GM12892 (cell line): ENCODE results near the gene SEPTIN7.

Source experiments
- DNase-seq: peaks from one replicate; pipeline ENCODE4 v3.0.0; 2011; ENCODE audit not compliant: insufficient read length
- FAIRE-seq: peaks from 2 replicates; lab custom pipeline; 2011; peaks lifted over from hg19 to GRCh38; lab: Jason Lieb, UNC
- POLR2A ChIP-seq: IDR thresholded peaks from 2 replicates; pipeline ENCODE4 v1.6.1; 2011; ENCODE audit warnings: low read depth, low read length, control low read depth
- POLR2AphosphoS5 ChIP-seq: IDR thresholded peaks from 2 replicates; pipeline ENCODE4 v1.6.1; 2011; ENCODE audit warnings: low read depth, low read length, control low read depth
- TAF1 ChIP-seq: IDR thresholded peaks from 2 replicates; pipeline ENCODE4 v1.6.1; 2011; ENCODE audit warnings: low read depth, mild to moderate bottlenecking, control low read depth, low read length, borderline replicate concordance

The SEPTIN7 gene

GRCh38 chr7:35768346-35768745 is 32.5 kb upstream of the SEPTIN7 start:
- FAIRE-seq (no peak), DNase-seq (no peak)
- no peak for TF ChIP-seq TAF1
- TF ChIP-seq POLR2A: no peak
- TF ChIP-seq POLR2AphosphoS5: no peak

GRCh38 chr7:35771776-35772175 is 29.1 kb upstream of the SEPTIN7 start:
- DNase-seq (no peak), FAIRE-seq (no peak)
- TF ChIP-seq POLR2AphosphoS5: no peak
- no peak for TF ChIP-seq POLR2A
- no peak for TF ChIP-seq TAF1

- no peak for DNase-seq
- TF ChIP-seq POLR2A: no peak
- no peak for FAIRE-seq
Measured at GRCh38 chr7:35773994-35774393, 26.9 kb upstream of the SEPTIN7 start.

GRCh38 chr7:35776686-35777085 is 24.2 kb upstream of the SEPTIN7 start:
- no peak for FAIRE-seq

GRCh38 chr7:35777121-35777520 is 23.7 kb upstream of the SEPTIN7 start:
- FAIRE-seq (peak; percentile 58), DNase-seq (no peak)
- TF ChIP-seq POLR2A (no peak), TAF1 (no peak), POLR2AphosphoS5 (no peak)

More at GRCh38 chr7:35776686-35777085, 24.2 kb upstream of the SEPTIN7 start:
- no peak for TF ChIP-seq TAF1
- TF ChIP-seq POLR2A: no peak
- no peak for TF ChIP-seq POLR2AphosphoS5
- DNase-seq: no peak

- DNase-seq (no peak), FAIRE-seq (no peak)
- TF ChIP-seq POLR2AphosphoS5 (no peak), POLR2A (no peak), TAF1 (no peak)
Measured at GRCh38 chr7:35780070-35780469, 20.8 kb upstream of the SEPTIN7 start.

- no peak for TF ChIP-seq TAF1
- TF ChIP-seq POLR2AphosphoS5: no peak
- no peak for TF ChIP-seq POLR2A
- DNase-seq: no peak
- no peak for FAIRE-seq
Measured at GRCh38 chr7:35781200-35781701, 19.6 kb upstream of the SEPTIN7 start.

- FAIRE-seq (no peak), DNase-seq (no peak)
- TF ChIP-seq TAF1: no peak
- no peak for TF ChIP-seq POLR2AphosphoS5
Measured at GRCh38 chr7:35781767-35782515, 18.9 kb upstream of the SEPTIN7 start.

- TF ChIP-seq POLR2A (no peak), TAF1 (no peak), POLR2AphosphoS5 (no peak)
- no peak for DNase-seq
- FAIRE-seq: no peak
Measured at GRCh38 chr7:35784332-35784731, 16.5 kb upstream of the SEPTIN7 start.

- DNase-seq (no peak), FAIRE-seq (no peak)
- TF ChIP-seq TAF1: no peak
- no peak for TF ChIP-seq POLR2AphosphoS5
- no peak for TF ChIP-seq POLR2A
Measured at GRCh38 chr7:35785250-35785649, 15.6 kb upstream of the SEPTIN7 start.

GRCh38 chr7:35787925-35788324 is 12.9 kb upstream of the SEPTIN7 start:
- DNase-seq: no peak
- FAIRE-seq: no peak
- TF ChIP-seq TAF1 (no peak), POLR2A (no peak), POLR2AphosphoS5 (no peak)

- FAIRE-seq (no peak), DNase-seq (no peak)
- no peak for TF ChIP-seq TAF1
Measured at GRCh38 chr7:35792472-35792871, 8.4 kb upstream of the SEPTIN7 start.
